Measurements from ENCODE around the gene FAM25G. TPM values are rescaled to one million over a fixed set of nuclear protein-coding genes. Genes with fewer than 3 reads are reported as not detected.

The FAM25G gene
- polyA plus RNA-seq, 1 of the 3 experiments (the other 2 are of a cell fraction), result not detected

DNA sequence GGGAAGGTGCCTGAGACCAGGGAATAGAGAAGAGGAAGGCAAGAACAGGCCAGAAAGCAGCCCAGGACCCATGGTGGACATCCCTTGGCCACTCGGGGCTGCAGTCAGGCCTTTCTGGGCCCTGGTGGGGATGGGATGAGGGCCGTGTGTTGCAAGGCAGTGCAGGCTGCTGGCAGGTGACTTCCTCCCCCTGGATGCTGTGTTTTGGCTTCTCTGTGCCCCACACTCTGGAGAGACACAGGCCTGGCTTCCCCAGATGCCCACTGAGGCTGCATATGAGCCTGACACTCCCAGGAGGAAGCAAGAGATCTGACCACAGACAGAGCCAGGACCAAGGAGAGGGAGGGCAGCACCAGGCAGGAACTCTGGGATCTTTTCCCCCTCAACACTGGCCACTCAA is 47.5 kb downstream of the FAM25G start (continued):
- TF ChIP-seq, protein P1, sequence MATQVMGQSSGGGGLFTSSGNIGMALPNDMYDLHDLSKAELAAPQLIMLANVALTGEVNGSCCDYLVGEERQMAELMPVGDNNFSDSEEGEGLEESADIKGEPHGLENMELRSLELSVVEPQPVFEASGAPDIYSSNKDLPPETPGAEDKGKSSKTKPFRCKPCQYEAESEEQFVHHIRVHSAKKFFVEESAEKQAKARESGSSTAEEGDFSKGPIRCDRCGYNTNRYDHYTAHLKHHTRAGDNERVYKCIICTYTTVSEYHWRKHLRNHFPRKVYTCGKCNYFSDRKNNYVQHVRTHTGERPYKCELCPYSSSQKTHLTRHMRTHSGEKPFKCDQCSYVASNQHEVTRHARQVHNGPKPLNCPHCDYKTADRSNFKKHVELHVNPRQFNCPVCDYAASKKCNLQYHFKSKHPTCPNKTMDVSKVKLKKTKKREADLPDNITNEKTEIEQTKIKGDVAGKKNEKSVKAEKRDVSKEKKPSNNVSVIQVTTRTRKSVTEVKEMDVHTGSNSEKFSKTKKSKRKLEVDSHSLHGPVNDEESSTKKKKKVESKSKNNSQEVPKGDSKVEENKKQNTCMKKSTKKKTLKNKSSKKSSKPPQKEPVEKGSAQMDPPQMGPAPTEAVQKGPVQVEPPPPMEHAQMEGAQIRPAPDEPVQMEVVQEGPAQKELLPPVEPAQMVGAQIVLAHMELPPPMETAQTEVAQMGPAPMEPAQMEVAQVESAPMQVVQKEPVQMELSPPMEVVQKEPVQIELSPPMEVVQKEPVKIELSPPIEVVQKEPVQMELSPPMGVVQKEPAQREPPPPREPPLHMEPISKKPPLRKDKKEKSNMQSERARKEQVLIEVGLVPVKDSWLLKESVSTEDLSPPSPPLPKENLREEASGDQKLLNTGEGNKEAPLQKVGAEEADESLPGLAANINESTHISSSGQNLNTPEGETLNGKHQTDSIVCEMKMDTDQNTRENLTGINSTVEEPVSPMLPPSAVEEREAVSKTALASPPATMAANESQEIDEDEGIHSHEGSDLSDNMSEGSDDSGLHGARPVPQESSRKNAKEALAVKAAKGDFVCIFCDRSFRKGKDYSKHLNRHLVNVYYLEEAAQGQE (IDR thresholded peaks at IDR 0.05; ENCODE audit: low read depth, low read length), result no peak
- TF ChIP-seq, protein P2, sequence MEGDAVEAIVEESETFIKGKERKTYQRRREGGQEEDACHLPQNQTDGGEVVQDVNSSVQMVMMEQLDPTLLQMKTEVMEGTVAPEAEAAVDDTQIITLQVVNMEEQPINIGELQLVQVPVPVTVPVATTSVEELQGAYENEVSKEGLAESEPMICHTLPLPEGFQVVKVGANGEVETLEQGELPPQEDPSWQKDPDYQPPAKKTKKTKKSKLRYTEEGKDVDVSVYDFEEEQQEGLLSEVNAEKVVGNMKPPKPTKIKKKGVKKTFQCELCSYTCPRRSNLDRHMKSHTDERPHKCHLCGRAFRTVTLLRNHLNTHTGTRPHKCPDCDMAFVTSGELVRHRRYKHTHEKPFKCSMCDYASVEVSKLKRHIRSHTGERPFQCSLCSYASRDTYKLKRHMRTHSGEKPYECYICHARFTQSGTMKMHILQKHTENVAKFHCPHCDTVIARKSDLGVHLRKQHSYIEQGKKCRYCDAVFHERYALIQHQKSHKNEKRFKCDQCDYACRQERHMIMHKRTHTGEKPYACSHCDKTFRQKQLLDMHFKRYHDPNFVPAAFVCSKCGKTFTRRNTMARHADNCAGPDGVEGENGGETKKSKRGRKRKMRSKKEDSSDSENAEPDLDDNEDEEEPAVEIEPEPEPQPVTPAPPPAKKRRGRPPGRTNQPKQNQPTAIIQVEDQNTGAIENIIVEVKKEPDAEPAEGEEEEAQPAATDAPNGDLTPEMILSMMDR (IDR thresholded peaks at IDR 0.05), result no peak
- TF ChIP-seq TCF12 (IDR thresholded peaks at IDR 0.05) (no peak), EZH2phosphoT487 (IDR thresholded peaks at IDR 0.05; ENCODE audit: borderline replicate concordance, low read depth) (no peak)

DNA sequence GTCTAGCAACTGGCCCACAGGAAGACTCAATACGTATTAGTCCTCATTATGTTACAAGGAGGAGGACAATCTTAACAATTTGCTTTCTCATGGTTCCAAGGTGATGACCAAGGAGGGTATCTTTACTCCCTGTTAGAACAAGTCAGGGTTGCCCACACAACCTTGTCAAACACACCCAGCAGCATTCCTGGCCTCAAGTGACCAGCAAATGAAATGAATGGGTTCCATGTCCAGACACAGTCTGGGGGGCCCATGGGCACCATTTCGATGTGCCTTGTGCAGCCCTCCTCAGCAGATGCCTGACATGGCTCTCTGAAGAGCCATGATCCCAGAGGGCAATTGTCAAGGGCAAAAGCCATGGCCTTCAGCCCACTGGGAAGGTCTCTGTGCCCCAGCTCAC is 48.4 kb downstream of the FAM25G start:
- Histone ChIP-seq H3K79me2 (ENCODE audit: insufficient read depth) (no peaks in the 10 kb centered on the region), H3K9me3 (0 out of 2 replicates have a peak, but pooled peaks cover 4% of the 10 kb centered on the region), H3K4me2 (no peak overlapping the region), H3K4me1 (ENCODE audit: control insufficient read depth in 1 of 2, insufficient read depth in 2 of 2, low read depth in 1 of 2, low read length in 1 of 2) (no peaks in the 10 kb centered on the region), H3K4me3 (ENCODE audit: low read depth in 2 of 2, low read length in 1 of 2) (no peak overlapping the region), H2AFZ (ENCODE audit: low read depth) (no peak overlapping the region), H3K9ac (no peak overlapping the region), H3F3A (replicated peaks; ENCODE audit: insufficient read depth) (no peaks in the 10 kb centered on the region), H3K36me3 (replicated peaks in 1 of 2; ENCODE audit: control insufficient read depth in 1 of 2, insufficient read depth in 2 of 2, low read length in 1 of 2) (no peaks in the 10 kb centered on the region), H3K9me2 (no peaks in the 10 kb centered on the region), H4K20me1 (ENCODE audit: insufficient read depth) (no peaks in the 10 kb centered on the region), H3K27me3 (ENCODE audit: insufficient read depth) (no peaks in the 10 kb centered on the region), H3K27ac (ENCODE audit: low read depth in 2 of 2, low read length in 1 of 2) (no peak overlapping the region)
- no peak for TF ChIP-seq RFX5 (IDR thresholded peaks at IDR 0.05; ENCODE audit: low read length)
- no peak for TF ChIP-seq MEF2A (IDR thresholded peaks at IDR 0.05; ENCODE audit: borderline replicate concordance, low read depth)
- TF ChIP-seq JUND (IDR thresholded peaks at IDR 0.05), result no peak
- no peak for TF ChIP-seq NFIC (IDR thresholded peaks at IDR 0.05; ENCODE audit: borderline replicate concordance)
- TF ChIP-seq NRF1 (IDR thresholded peaks at IDR 0.05; ENCODE audit: low read depth, low read length), result no peak
- TF ChIP-seq, protein P3, sequence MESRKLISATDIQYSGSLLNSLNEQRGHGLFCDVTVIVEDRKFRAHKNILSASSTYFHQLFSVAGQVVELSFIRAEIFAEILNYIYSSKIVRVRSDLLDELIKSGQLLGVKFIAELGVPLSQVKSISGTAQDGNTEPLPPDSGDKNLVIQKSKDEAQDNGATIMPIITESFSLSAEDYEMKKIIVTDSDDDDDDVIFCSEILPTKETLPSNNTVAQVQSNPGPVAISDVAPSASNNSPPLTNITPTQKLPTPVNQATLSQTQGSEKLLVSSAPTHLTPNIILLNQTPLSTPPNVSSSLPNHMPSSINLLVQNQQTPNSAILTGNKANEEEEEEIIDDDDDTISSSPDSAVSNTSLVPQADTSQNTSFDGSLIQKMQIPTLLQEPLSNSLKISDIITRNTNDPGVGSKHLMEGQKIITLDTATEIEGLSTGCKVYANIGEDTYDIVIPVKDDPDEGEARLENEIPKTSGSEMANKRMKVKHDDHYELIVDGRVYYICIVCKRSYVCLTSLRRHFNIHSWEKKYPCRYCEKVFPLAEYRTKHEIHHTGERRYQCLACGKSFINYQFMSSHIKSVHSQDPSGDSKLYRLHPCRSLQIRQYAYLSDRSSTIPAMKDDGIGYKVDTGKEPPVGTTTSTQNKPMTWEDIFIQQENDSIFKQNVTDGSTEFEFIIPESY (IDR thresholded peaks at IDR 0.05; ENCODE audit: borderline replicate concordance, low read depth), result no peak
- TF ChIP-seq, protein P4, sequence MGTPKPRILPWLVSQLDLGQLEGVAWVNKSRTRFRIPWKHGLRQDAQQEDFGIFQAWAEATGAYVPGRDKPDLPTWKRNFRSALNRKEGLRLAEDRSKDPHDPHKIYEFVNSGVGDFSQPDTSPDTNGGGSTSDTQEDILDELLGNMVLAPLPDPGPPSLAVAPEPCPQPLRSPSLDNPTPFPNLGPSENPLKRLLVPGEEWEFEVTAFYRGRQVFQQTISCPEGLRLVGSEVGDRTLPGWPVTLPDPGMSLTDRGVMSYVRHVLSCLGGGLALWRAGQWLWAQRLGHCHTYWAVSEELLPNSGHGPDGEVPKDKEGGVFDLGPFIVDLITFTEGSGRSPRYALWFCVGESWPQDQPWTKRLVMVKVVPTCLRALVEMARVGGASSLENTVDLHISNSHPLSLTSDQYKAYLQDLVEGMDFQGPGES (IDR thresholded peaks at IDR 0.05; ENCODE audit: low read depth, low read length), result no peak
- ChIA-PET POLR2A (no interaction called here), CTCF (no interaction called here)
- 38% methylated on average over 1 of the region's 2 CpGs for WGBS (ENCODE audit: low lambda C conversion rate)
- DNase-seq, result no peak

Measured in SK-N-SH (cell line).